ENCODE results near the gene ZNF260. TPM values are rescaled to one million over a fixed set of nuclear protein-coding genes. Genes with fewer than 3 reads are reported as not detected.
"Not testable (repeated sequence)": the region's sequence is repeated elsewhere in the genome, so short reads cannot be mapped to it uniquely, and the experiment has no call there.

The ZNF260 gene
- 18.6 and 22.5 TPM in 2 replicates for total RNA-seq (2014; rRNA removed; shearing (Covaris generic))

DNA sequence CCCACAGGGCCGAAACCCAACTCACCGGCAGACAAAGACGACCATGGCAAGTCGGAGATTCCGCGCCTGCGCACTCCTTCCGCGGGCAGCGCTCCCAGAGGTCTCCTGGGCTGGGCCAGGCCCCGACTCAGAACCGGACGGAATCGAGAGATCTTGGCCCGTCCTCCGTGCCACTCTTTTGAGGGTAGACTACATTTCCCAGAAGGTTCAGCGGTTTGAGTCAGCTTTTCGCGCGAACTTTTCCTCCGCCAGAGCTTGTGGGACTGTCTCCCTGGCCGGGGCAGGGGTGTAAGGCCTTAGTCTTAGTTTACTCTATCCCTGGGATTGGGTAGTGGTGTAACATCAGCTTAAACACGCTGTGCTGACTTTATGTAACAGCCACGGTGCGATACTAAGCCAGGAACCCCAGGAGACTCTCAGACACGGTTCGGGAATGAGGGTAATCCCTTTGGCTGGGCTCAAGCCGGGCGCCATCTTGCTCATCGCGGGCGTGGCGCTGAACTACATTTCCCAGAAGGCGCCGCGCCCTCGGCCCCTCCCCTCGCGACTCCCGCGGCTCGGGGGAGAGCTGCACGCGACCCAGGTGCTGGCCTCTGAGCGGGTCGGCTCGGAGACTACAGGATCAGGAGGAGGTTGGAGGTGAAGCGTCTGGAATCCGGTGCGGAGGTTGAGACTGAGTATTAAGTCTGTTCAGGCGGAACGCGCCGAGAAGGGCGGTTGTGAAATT is at the start of gene ZNF260:
TSS of gene ZNF260 (minus strand) at position 78 of the 727 bp plus-strand sequence. CDS start 13,033 bp downstream, outside the sequence.
- peak; percentile 92 for DNase-seq (ENCODE audit: low spot score)

DNA sequence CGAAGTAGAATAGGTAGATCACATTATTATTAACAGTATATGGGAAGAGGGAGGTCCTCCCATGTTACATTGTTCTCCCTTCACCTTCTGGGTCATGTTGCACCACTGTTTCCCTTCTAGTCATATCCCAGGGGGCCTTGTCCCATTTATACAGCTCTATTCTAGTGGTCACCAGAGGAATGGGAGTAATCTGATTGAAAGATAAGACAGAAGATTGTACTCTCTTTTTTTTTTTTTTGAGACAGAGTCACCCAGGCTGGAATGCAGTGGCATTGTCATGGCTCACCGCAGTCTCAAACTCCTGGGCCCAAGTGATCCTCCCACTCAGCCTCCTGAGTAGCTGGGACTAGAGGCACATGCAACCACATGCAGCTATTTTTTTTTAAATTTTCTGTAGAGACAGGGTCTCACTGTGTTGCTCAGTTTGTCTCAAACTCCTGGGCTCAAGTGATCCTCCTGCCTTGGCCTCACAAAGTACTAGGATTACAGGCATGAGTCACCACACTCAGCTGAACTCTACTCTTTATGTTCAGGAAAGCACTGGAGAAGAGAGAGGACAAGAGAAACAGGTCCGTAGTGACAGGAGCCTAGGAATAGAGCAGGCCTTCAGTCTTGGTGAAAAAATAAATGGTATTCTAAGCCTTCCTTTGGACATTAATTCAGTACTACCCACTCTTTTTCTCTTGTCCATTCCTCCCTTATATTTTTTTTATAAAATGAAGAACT is 49.4 kb upstream of the ZNF260 start:
- no peak for DNase-seq (ENCODE audit: low spot score)

DNA sequence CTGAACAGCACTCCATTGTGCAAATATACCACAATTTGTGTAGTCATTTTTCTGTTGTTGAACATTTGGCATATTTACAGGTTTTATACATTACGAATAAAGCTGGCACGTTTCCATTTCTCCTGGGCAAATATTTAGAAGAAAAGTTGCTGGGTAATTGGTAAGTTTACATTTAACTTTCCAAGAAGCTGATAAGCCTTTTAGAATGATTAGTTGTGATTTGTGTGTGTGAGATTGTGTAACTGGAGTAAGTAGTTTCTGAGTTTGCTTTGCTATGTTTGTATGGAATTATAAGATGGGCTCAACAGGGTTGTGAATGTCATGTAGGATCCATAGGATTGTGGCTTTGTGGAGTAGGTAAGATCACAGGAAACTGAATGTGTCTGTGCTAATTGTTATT is 46.7 kb upstream of the ZNF260 start:
- no peak for DNase-seq (ENCODE audit: low spot score)

DNA sequence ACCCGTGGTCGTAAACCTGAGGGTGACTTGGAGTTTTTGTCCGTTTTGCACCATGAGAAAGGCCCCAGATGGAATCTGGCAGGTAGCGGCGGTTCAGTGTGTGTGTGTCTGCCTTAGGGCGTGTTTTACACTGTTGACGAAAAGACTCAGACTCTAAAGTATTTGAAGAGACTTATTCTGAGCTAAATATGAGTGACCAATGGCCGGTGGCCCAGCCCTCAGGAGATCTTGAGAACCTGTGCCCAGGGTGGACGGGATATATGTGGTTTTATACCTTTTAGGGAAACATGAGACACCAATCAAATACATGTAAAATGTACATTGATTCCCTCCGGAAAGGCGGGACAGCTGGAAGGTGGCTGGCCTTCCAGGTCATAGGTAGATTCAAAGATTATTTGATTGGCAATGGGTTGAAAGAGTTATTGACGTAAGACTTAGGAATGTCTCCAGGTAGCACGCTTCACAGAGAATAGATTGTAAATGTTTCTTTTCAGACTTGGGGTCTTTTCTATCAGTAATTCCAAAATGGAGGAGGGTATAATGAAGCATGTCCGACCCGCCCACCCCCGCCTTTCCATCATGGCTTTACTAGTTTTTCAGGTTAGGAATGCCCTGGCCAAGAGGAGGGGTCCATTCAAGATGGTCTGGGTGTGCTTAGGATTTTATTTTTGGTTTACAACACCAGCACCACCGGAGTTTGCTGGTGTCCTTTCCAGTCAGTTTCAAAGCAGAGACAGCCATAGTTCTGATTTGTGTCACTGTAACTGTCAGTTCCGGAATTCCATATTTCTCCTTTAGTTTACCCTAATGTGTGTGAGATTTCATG is 46.0 kb upstream of the ZNF260 start:
- no peak for DNase-seq (ENCODE audit: low spot score)

DNA sequence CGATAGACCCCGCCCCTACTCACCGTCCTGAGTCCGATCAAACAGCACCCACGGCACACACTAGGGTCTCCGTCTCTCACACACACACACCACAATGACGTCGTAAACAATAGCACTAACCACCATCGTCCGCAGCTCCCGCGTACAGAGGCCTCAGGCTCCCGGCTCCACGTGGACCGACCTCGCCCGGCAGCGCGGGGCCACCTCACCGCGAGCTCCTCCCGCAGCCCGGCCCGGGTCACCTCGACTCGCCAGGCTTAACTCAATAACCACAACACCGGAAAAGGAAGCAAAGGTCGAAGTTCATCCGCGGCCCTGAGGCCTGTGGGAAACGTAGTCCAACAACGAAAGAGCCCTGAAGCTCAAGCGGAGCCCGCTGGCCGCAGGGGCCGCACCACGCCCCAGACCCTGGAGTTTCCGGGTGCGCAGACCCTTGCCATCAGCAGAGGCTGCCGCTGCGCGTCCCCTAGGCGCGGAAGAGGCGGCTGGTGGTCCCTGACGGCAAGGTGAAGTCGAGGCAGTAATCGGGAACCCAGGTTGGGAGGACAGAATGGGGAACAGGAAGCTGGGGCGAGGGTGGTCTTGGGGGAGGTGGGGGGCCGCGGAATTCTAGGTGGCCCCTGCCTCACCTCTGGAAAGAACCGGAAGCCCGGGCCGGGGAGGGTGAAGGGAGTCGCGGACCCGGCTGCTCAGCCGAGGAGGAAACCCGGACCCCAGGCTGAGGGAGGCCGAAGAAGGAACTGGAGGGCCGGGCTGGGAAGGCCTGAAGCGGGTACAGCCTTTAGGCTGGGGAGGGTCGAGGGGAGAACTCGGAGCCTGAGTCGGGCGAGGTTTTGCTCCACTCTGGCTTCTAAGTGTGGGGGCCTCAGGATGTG is 45.2 kb upstream of the ZNF260 start, which contains the start of gene ZNF529:
TSS of gene ZNF529 (minus strand) at position 273 of the 875 bp plus-strand sequence. CDS start 946 bp downstream, outside the sequence.
- peak; percentile 88 for DNase-seq (ENCODE audit: low spot score)

DNA sequence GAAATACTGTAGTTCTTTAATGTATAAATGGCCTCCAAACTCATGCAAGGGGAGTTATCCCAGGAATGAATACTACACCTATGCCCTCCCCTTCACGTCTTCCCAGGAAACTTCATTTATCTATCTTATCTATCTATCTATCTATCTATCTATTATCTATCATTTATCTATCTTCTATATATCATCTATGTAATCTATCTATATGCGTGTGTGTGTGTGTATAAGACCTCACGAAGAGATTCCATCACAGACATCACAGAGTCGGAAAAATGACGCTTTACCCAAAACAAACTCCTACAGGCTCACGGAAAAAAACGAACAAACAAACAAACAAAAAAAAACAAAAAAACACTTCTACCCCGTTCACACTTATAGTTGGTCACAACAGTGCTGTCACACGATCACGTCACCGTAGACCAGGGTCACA is 44.5 kb upstream of the ZNF260 start:
- no peak for DNase-seq (ENCODE audit: low spot score)

DNA sequence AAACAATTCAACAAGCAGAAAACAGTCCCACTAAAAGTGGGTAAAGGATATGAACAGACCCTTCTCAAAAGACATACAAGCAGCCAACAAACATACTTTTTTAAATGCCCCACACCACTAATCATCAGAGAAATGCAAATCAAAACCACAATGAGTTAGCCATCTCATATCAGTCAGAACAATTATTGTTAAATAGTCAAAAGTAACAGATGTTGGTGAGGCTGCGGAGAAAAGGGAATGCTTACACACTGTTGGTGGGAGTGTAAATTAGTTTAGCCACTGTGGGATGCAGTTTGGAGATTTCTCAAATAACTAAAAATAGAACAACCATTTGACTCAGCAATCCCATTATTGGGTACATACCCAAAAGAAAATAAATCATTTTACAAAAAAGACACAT is 36.3 kb upstream of the ZNF260 start:
- DNase-seq (ENCODE audit: low spot score) = no peak

DNA sequence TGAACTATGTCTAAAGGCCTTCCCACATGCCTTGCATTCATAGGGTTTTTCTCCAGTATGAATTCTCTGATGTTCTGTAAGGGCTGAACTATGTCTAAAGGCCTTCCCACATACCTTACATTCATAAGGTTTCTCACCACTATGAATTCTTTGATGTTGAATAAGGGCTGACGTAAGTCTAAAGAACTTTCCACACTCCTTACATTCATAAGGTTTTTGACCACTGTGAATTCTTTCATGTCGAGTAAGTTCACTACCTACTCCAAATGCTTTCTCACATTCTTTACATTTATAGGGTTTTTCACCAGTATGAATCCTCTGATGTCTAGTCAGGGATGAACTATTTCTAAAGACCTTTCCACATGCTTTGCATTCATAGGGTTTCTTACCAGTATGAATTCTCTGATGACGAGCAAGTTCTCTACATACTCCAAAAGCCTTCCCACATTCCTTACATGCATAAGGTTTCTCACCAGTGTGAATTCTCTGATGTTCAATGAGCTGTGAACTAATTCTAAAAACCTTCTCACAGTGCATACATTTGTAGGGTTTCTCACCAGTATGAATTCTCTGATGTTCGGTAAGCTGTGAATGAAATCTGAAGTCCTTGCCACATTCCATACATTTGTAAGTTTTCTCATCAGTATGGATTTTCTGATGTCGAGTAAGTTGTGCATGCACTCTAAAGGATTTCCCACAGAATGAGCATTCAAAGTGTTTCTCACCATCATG is 19.1 kb upstream of the ZNF260 start:
- no peak for DNase-seq (ENCODE audit: low spot score)

DNA sequence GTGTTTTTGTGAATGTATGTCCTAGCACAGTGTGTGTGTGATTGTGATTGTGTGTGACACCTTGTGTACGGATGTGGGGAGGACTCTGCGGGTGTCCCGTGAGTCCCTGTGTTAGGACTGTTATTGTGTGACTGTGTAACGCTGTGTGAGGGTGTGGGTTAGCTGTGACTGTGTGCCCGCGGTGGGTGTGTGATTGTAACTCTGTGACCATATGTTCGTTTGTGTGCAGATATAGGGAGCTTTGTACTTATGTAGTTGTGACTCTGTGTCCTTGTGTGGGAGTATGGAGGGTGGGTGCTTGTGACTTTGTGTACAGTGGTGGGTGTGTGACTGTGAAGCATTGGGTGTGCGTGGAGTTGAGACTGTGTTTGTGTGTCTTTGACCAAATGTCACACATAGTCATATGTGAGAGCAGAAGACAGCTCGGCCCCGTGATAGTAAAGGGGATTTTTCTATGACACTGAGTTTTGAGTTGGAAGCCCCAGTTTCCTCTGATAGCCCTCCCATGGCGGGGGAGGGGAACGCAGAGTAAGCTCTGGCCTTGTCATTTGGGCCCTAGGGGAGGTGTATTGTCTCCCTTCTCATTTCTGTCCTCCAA is 949 bp upstream of the ZNF260 start:
- DNase-seq (ENCODE audit: low spot score) = no peak

DNA sequence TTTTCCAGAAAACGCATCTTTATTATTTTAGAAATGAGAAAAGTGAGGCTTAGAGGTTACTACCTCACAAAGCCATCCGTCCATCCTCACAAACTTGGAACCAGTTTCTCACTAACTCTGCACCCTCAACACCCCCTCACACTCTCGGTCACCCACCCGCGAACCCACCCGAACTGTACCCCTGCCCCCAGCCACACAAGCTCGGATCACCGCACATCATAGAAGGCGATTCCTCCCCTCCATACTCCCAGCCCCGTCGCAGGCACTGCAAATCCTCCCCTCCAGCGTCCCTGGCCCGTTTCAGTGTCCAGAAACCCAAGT is 238 bp downstream of the ZNF260 start:
- no peak for DNase-seq (ENCODE audit: low spot score)

DNA sequence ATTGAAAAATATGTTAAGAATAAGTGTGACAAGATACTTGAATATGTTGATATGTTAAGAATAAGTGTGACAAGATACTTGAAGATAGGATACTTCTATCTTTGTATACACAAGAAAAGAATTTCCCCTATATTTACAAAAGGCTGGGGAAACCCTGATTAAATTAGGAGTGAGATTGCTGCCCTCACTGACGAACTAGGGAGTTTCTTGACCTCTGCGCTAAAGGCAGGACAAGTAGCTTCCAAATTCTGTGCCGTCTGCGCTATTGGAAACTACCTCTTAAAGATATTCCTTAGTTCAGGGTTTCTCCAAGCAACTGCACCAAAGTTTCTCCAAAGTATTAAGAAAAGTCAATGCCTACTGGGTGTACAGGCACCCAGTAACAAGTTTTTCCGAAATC is 730 bp downstream of the ZNF260 start:
- no peak for DNase-seq (ENCODE audit: low spot score)

DNA sequence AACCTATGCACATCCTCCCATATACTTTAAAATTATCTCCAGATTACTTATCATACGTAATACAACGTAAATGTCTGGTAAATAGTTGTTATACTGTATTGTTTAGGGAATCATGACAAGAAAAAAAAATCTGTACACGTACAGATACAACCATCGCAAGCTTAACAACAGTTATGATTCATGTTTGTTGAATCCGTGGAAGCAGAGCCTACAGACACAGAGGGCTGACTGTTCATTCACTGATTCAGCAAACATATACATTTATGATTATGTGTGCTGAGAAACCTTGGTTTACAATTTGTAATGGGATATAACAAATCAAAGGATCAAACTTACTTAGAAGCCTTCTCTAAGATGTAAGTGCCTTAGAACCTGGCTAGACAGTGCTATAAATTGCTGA is 1.5 kb downstream of the ZNF260 start:
- no peak for DNase-seq (ENCODE audit: low spot score)

DNA sequence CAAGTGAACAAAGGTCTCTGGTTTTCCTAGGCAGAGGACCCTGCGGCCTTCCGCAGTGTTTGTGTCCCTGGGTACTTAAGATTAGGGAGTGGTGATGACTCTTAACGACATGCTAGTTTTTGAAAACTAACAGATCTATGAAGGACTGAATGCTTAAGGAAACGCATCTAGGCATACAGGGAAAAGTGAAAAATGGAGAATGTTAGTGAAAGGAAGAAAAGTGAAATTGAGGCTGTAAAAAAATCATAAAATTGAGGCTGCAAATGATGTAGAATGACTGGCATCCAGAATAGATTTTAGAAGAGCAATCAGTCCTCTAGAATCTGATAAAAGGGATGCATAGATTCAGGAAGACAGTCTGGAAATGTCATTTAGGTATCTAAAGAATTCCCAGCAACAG is 3.5 kb downstream of the ZNF260 start:
- no peak for DNase-seq (ENCODE audit: low spot score)

DNA sequence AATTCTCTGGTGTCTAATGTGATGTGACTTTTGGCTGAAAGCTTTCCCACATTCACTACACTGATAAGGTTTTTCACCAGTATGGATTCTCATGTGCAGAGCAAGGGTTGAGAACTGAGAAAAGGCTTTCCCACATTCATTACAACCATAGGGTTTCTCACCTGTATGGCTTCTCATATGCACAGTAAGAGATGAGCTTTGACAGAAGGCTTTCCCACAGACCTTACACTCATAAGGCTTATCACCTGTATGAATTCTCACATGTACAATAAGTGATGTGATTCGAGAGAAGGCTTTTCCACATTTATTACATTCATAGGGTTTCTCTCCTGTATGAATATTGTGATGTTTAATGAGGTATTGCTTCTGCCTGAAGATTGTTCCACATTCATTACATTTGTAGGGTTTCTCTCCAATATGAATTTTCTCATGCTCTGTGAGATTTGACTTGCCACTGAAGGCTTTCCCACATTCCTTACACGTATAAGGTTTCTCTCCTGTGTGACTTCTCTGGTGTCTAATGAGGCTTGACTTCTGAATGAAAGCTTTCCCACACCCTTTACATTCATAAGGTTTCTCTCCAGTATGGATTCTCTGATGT is 14.0 kb downstream of the ZNF260 start:
- no peak for DNase-seq (ENCODE audit: low spot score)

DNA sequence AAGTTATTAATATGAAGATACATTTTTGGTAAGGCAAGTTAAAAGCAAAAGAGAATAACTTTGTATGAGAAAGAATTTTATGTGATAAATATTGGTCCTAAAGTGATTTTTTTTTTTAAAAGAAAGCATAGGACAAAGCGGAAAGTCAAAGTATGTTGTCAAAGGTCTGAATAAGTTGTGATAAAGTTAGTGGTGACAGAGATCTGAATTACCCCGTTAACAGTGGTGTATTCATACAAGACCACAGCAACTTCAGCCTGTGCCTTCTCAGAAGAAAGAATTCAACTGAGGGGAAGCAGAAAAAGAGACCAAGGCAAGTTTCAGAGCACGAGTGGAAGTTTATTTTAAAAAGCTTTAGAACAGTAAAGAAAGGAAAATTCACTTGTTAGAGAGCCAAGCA is 19.7 kb downstream of the ZNF260 start:
- DNase-seq (ENCODE audit: low spot score) = no peak

DNA sequence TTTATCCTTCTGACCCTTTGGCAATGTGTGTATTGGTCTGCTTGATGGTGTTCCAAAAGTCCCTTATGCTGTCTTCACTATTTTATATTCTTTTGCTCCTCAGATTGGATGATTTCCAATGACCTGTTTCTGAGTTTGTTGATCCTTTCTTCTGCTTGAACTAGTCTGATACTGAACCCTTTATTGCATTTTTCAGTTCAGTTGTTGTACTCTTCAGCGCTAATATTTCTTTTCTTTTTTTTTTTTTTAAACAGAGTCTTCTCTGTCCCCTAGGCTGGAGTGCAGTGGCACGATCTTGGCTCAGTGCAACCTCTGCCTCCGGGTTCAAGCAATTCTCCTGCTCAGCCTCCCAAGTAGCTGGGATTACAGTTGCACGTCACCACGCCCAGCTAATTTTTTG is 26.1 kb downstream of the ZNF260 start:
- DNase-seq (ENCODE audit: low spot score) = no peak

DNA sequence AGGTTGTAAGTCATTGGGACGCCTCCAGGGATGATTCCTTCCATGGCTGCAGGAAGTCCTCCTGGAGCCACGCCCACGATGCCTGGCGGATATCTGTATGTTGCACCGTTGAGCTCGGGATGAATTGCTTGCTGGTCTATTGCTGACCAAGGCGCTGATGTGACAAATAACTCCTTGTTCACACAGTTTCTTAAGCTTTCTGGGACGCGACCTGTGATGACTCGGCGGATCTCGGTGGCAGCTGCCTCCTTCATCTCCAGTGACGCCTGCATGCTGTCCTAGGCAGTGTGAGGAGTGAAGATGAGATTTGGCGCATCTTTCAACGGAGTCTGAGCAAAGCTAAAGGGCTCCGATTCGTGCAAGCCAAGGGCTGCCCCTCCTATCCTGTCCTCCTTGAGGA is 31.1 kb downstream of the ZNF260 start:
- DNase-seq (ENCODE audit: low spot score) = no peak

DNA sequence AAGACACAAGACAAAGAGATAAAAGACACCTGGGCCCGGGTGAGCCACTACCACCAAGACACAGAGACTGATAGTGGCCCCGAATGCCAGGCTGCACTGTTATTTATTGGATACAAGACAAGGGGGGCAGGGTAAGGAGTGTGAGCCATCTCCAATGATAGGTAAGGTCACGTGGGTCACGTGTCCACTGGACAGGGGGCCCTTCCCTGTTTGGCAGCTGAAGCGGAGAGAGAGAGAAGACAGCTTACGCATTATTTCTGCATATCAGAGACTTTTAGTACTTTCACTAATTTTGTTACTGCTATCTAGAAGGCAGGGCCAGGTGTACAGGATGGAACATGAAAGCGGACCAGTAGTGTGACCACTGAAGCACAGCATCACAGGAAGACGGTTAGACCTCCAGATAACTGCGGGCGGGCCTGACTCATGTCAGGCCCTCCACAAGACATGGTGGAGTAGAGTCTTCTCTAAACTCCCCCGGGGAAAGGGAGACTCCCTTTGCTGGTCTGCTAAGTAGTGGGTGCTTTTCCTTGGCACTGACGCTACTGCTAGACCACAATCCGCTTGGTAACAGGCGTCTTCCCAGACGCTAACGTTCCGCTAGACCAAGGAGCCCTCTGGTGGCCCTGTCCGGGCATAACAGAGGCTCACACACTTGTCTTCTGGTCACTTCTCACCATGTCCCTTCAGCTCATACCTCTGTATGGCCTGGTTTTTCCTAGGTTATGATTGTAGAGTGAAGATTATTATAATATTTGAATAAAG is 35.2 kb downstream of the ZNF260 start:
- DNase-seq (ENCODE audit: low spot score) = peak; percentile 13

DNA sequence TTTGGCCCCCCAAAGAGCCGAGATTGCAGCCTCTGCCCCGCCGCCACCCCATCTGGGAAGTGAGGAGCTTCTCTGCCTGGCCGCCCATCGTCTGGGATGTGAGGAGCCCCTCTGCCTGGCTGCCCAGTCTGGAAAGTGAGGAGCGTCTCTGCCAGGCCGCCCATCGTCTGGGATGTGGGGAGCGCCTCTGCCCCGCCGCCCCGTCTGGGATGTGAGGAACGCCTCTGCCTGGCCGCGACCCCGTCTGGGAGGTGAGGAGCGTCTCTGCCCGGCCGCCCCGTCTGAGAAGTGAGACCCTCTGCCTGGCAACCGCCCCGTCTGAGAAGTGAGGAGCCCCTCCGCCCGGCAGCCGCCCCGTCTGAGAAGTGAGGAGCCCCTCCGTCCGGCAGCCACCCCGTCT is 37.2 kb downstream of the ZNF260 start:
- DNase-seq (ENCODE audit: low spot score) = not testable (repeated sequence)

Measured in A172 (cell line).